HG02623 (cell line): ENCODE measurements around the gene ARHGAP40.

ENCODE experiments used
- ATAC-seq: cut with Tn5 transposase; IDR thresholded peaks from one replicate; pipeline ENCODE4 v1.9.1; 2021; ENCODE audit warnings: moderate library complexity; ENCODE audit not compliant: unreplicated experiment

Gene ARHGAP40

DNA sequence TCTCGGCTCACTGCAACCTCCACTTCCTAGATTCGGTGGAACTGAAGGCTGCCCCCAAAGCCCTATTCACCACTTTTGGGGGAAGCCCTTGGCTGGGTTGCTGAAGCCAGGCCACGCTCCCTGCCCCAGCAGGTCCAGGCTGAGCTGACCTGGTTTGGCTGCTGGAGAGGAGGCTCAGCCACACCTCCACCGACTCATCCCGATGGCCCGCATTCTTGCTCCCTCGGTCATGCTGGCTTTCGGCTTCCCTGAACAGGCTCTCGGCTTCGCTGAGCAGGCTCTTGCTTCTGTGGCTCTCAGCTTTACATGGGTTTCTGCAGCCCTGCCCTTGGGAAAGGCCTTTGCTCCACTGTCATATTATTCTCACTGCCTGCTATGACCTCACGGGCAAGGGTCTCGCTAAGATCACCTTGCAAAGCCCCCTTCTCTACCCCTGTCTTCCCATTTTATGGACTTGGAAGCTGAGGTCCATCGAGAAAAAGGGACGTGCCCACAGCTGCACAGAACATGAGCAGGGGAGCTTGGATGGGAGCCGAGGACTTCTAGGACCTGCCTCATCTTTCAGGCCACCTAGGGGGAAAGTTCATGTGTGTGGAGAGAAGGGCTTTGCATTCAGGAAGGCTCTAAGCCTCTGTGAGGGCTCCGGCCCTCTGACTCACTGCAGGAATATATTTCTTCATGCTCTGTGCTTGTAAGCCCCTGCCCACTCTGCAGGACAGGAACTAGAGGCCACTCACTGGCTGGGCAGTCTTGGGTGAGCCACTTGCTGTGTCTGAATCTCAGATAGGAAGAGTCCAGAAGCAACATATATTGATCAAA lies 15.6 kb downstream of the ARHGAP40 start:
- no peak for ATAC-seq

DNA sequence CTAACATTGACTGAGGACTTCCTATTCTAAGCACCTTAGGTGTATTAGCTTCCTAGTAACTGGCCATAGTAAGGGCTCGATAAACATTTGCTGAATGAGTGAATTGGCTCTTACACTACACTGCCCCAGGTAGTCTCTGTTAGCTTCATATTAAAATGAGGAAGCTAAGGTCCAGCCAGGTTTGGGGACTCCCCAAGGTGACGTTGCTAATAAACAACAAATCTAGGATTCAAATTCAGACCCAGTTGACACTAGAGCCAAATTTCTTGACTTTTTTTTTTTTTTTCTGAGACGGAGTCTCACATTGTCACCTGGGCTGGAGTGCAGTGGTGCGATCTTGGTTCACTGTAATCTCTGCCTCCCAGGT lies 16.2 kb downstream of the ARHGAP40 start:
- no peak for ATAC-seq

DNA sequence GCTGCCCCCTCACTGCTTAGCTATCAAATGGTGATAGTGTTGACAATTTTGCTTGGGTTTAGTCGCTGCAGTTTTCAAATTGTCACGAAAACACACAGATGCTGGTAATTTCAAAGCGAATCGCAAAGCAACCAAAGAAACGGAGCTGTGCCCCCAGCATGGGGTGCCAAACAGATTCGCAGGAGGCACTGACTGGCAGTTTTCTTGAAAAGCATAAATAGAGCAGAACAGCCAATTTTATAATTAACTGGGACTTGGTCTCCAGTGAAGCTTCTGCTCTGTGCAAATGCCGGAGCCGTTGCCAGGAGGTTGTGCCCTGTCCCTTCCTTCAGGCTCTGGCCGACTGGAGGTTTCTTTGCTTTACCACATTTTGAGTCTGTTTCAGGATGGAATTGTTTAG lies 18.8 kb downstream of the ARHGAP40 start:
- ATAC-seq, result no peak

- ATAC-seq, result no peak
These were observed 21.5 kb downstream of the ARHGAP40 start for GRCh38 chr20:38623061-38623460.

- no peak for ATAC-seq
These were observed 22.5 kb downstream of the ARHGAP40 start for GRCh38 chr20:38624084-38624483.

DNA sequence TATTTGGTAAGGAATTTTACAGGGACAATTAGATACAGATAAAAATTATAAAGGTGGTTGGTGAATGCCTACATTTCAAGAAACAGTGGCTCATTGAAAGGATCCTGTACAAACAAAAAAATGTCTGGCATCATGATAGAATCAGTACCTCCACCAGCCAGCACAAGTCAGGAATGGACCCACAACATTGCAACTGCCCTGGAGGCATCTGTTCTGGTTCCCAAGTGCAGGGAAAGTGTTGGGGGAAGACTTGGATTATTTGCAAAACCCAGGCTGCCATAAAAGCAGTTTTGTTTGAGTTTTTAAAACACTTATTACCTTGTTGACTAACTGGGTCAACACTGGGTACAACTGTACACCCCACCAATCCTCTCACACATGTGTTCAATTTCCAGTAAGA lies 24.3 kb downstream of the ARHGAP40 start:
- no peak for ATAC-seq

DNA sequence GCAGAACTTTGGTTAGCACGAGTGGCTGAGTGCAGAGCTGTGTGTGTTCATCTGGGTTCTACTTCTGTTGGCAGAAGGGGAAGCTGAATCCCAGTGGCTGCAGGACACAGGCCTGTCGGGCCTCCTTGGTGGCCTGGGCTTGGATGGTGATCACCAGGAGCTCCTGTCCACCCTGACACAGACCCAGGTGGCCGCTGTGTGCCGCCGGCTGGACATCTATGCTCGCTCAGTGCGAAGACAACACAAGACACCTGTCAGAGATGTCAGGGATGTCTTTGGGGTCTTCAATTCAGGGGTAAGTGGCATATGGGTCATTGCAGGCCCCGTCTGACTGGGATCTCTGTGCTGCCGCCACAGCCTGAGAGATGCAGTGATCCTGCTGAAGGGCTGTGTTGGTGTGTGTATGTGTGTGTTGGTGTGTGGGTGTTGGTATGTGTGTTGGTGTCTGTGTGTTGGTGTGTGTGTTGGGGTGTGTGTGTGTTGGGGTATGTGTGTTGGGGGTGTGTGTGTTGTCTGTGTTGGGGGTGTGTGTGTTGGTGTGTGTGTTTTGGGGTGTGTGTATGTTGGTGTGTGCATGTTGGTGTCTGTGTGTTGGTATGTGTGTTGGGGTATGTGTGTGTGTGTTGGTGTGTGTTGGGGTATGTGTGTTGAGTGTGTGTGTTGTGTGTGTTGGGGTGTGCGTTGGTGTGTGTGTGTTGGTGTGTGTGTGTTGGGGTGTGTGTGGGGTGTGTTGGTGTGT lies 25.5 kb downstream of the ARHGAP40 start:
- ATAC-seq, result no peak

DNA sequence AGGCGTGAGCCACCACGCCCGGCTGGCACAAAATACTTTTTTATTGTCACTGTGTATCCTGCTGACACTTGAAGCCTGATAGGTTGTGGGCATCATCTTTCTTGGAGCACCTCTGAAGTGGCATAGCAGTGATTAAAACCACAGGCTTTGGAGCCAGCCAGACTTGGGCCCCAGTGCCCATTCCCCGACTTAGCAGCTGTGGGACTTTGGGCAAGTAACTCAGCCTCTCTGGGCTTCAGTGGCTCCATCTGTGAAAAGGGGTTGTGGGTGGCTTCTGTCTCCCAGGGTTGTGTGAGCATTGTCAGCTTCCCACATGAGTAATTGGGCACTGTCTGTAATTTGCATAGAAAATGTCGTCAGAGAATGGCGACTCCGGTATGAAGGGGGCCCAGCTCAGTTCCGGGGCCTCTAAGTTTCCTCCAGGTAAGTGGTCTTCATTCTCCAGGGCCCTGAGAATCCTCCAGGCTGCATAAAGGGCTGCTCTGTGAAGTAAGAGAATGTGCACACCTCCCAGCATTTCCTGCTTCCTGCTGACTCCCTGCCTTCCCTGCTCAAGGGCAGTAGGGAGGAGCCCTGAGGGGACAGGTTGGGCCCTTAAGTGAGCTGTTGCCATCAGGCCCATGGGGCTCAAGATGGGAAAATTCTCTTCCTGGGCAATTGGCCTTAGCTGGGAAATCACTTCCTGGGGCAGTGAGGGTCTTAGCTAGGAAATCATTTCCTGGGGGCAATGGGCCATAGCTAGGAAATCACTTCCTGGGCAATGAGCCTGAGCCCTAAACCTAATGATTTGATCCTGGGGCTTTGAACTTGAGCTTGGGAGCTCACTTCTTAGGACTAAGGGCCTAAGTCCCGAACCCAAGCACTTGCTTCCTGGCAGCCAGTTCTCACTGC lies 27.2 kb downstream of the ARHGAP40 start:
- no peak for ATAC-seq

DNA sequence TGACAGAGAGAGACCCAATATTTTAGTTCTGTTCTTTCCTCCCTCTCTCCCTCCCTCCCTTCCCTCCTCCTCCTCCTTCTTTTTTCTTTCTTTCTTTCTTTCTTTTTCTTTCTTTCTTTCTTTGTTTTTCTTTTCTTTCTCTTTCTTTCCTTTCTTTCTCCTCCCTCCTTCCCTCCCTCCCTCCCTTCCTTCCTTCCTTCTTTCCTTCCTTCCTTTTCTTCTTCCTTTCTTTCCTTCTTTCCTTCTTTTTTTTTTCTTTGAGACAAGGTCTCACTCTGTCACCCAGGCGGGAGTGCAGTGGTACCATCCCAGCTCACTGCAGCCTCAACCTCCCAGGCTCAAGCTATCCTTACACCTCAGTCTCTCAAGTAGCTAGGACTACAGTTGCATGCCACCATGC lies 28.4 kb downstream of the ARHGAP40 start:
- ATAC-seq, result no peak

DNA sequence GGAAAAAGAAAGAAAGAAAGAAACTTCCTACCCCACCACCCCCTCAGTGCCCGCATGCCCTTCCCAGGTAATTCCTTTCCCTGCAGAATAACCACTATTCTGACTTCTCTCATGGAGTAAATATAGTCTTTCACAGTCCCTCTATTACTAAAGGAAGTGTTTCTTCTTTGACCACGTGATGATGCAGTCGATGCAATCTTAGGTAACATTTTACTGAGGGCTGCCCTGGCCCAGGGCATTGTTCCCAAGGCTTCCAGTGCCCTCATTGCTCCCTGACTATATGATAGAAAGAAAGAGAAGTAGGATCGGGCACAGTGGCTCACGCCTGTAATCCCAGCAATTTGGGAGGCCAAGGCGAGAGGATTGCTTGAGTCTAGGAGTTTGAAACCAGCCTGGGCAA lies 29.1 kb downstream of the ARHGAP40 start:
- no peak for ATAC-seq

- no peak for ATAC-seq
These were observed 29.8 kb downstream of the ARHGAP40 start for GRCh38 chr20:38631155-38632022.

GRCh38 chr20:38633577-38634093 lies 32.0 kb downstream of the ARHGAP40 start:
- ATAC-seq, result no peak

- ATAC-seq, result no peak
These were observed 34.2 kb downstream of the ARHGAP40 start for GRCh38 chr20:38635721-38636288.

GRCh38 chr20:38640521-38640920 lies 38.9 kb downstream of the ARHGAP40 start:
- no peak for ATAC-seq

DNA sequence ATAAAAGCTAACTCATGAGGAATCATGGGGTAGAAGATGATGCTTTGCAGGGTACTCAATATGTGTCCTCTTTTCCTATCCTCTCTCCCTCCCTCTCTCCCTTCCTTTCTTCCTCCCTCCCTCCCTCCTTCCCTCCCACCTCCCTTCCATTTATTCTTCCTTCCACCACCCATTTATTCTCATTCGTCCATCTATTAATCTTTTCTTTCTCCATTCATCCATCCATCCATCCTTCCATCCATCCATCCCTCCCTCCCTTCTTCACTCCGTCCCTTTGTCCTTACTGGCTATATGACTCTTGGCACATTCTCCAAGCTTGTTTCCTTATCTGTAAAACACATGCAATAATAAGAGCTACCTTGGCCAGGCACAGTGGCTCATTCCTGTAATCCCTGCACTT lies 40.9 kb downstream of the ARHGAP40 start:
- ATAC-seq, result no peak

- no peak for ATAC-seq
These were observed 43.1 kb downstream of the ARHGAP40 start for GRCh38 chr20:38644588-38645260.

GRCh38 chr20:38645351-38645750 lies 43.7 kb downstream of the ARHGAP40 start:
- ATAC-seq, result no peak

DNA sequence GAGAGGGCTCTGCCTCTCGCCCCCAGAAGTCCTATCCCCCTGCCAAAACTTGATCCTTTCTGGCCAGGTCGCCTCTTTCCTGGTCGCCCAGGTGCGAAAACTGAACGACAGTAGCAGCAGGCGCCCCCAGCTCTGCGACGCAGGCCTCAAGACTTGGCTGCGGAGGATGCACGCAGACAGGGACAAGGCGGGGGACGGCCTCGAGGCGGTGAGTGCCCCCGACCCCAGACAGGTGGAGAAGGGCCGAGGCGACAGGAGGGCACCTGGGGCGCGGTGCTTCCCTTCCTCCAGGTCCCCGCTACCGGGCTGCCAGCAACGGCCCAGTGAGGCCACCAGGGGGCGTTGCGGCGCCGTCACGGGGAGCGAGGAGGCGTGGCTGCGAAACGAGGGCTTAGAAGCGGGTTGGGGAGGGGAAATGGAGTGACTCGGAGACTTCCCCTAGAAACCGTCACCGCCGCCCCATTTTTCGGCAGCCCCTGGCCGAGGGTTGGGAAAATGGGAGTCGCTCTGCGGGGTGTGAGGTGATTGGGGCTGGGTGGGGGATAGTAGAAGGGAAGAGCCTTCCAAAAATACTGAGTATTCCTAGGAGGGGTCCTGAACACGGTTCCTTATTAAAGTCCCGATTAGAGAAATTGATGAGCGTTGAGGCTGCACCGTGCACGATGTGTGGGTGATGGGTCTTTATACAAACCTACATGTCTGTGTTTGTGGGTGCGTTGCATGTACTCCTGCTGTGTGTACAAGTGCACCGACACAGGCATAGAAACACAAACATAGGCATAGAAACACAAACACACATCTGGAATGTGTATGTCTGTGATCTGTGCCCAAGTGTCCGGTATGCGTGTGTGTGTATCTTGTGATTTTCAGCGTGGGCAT lies 44.6 kb downstream of the ARHGAP40 start:
- peak; percentile 61 for ATAC-seq
